GM12864 (cell line): ENCODE measurements around the gene TAP2.
"Not testable (repeated sequence)": the region's sequence is repeated elsewhere in the genome, so short reads cannot be mapped to it uniquely, and the experiment has no call there.

ENCODE experiments used
- DNase-seq: peaks from one replicate; pipeline ENCODE4 v3.0.0-alpha.2; 2011; ENCODE audit warnings: low read depth
- H3K4me3 ChIP-seq: 2 replicates; pipeline ENCODE4 v1.5.1; 2011; ENCODE audit warnings: mild to moderate bottlenecking, low read depth, low read length, control low read depth
- CTCF ChIP-seq: IDR thresholded peaks from 2 replicates; pipeline ENCODE4 v1.5.1; 2011; ENCODE audit warnings: low read depth, mild to moderate bottlenecking, moderate library complexity, low read length, control low read depth, inconsistent platforms; ENCODE audit errors: missing control alignments

Gene TAP2

GRCh38 chr6:32838114-32838958 lies at the start of gene TAP2:
TSS of gene TAP2 (minus strand) at chr6:32838739. CDS start at chr6:32838233, 506 bp downstream.
- peak; percentile 83 for TF ChIP-seq CTCF
- DNase-seq: no peak
- H3K4me3 ChIP-seq: peak within 1 kb of the TSS; percentile 72

GRCh38 chr6:32887616-32888015 lies 49.1 kb upstream of the TAP2 start:
- DNase-seq: no peak
- no peak overlapping the region for H3K4me3 ChIP-seq
- no peak for TF ChIP-seq CTCF

- no peak for TF ChIP-seq CTCF
- DNase-seq: no peak
- H3K4me3 ChIP-seq: no peak overlapping the region
These were observed 48.3 kb upstream of the TAP2 start for GRCh38 chr6:32886681-32887383.

- DNase-seq: peak; percentile 57
- TF ChIP-seq CTCF: peak; percentile 45
These were observed 47.3 kb upstream of the TAP2 start for GRCh38 chr6:32885698-32886286.

GRCh38 chr6:32883789-32884188 lies 45.2 kb upstream of the TAP2 start:
- no peak for DNase-seq
- no peak overlapping the region for H3K4me3 ChIP-seq

More at GRCh38 chr6:32885698-32886286, 47.3 kb upstream of the TAP2 start:
- no peak overlapping the region for H3K4me3 ChIP-seq

GRCh38 chr6:32882879-32883250 lies 44.3 kb upstream of the TAP2 start:
- DNase-seq: no peak
- no peak for TF ChIP-seq CTCF
- no peak overlapping the region for H3K4me3 ChIP-seq

More at GRCh38 chr6:32883789-32884188, 45.2 kb upstream of the TAP2 start:
- TF ChIP-seq CTCF: no peak

GRCh38 chr6:32880962-32881361 lies 42.4 kb upstream of the TAP2 start:
- not testable (repeated sequence) for DNase-seq, H3K4me3 ChIP-seq
